H9 (cell line): ENCODE data around the gene C20orf144. TPM values are rescaled to one million over a fixed set of nuclear protein-coding genes. Genes with fewer than 3 reads are reported as not detected.

Experiments used
- DNase-seq: peaks from one replicate; pipeline ENCODE4 v3.0.0-alpha.2; 2017
- H2AFZ ChIP-seq: one replicate; pipeline ENCODE4 v1.6.1; 2013; ENCODE audit warnings: mild to moderate bottlenecking, low read length, control low read depth, moderate library complexity
- H2AK5ac ChIP-seq: 2 replicates; pipeline ENCODE4 v1.6.1; 2013; ENCODE audit warnings: low read length, control low read depth, mixed read lengths; ENCODE audit not compliant: insufficient read length
- H2BK120ac ChIP-seq: one replicate; pipeline ENCODE4 v1.6.1; 2013; ENCODE audit warnings: low read depth, mild to moderate bottlenecking, low read length, control low read depth, inconsistent platforms; ENCODE audit not compliant: poor library complexity, severe bottlenecking
- H2BK12ac ChIP-seq: 2 replicates; pipeline ENCODE4 v1.6.1; 2013; ENCODE audit warnings: low read length, control low read depth, mixed read lengths, low read depth; ENCODE audit not compliant: insufficient read length
- H2BK15ac ChIP-seq: 2 replicates; pipeline ENCODE4 v1.6.1; 2013; ENCODE audit warnings: low read depth, low read length, control low read depth
- H2BK20ac ChIP-seq: one replicate; pipeline ENCODE4 v1.6.1; 2013; ENCODE audit warnings: low read depth, mild to moderate bottlenecking, low read length, control low read depth, inconsistent platforms; ENCODE audit not compliant: poor library complexity, severe bottlenecking
- H2BK5ac ChIP-seq: 2 replicates; pipeline ENCODE4 v1.6.1; 2013; ENCODE audit warnings: low read length, control low read depth, mixed read lengths; ENCODE audit not compliant: insufficient read length
- H3K14ac ChIP-seq: 2 replicates; pipeline ENCODE4 v1.6.1; 2013; ENCODE audit warnings: low read length, control low read depth; ENCODE audit not compliant: insufficient read depth
- H3K18ac ChIP-seq: 2 replicates; pipeline ENCODE4 v1.6.1; 2013; ENCODE audit warnings: low read depth, mild to moderate bottlenecking, mixed read lengths, low read length, control low read depth; ENCODE audit not compliant: insufficient read length
- H3K23ac ChIP-seq: 2 replicates; pipeline ENCODE4 v1.6.1; 2013; ENCODE audit warnings: low read length, control low read depth, mixed read lengths, low read depth; ENCODE audit not compliant: insufficient read length
- H3K23me2 ChIP-seq: 2 replicates; pipeline ENCODE4 v1.6.1; 2013; ENCODE audit warnings: low read depth, mild to moderate bottlenecking, mixed read lengths, low read length, control low read depth; ENCODE audit not compliant: insufficient read length, poor library complexity, severe bottlenecking
- H3K27ac ChIP-seq: 2 replicates; pipeline ENCODE4 v1.5.1; 2013; ENCODE audit warnings: low read length, control low read depth, mixed read lengths, low read depth; ENCODE audit not compliant: insufficient read length
- H3K27me3 ChIP-seq: 2 replicates; pipeline ENCODE4 v1.6.1; 2013; ENCODE audit warnings: low read length, control low read depth, inconsistent platforms; ENCODE audit not compliant: insufficient read depth
- H3K4ac ChIP-seq: 2 replicates; pipeline ENCODE4 v1.6.1; 2013; ENCODE audit warnings: low read depth, mild to moderate bottlenecking, control low read depth, inconsistent platforms, low read length, moderate library complexity
- H3K4me1 ChIP-seq: 2 replicates; pipeline ENCODE4 v1.6.1; 2013; ENCODE audit warnings: low read length, control low read depth, inconsistent platforms; ENCODE audit not compliant: insufficient read depth
- H3K4me2 ChIP-seq: 2 replicates; pipeline ENCODE4 v1.6.1; 2013; ENCODE audit warnings: low read length, control low read depth, mixed read lengths; ENCODE audit not compliant: insufficient read length, insufficient read depth
- H3K56ac ChIP-seq: 2 replicates; pipeline ENCODE4 v1.6.1; 2013; ENCODE audit warnings: low read depth, mild to moderate bottlenecking, mixed read lengths, low read length, control low read depth; ENCODE audit not compliant: insufficient read length
- H3K79me1 ChIP-seq: 2 replicates; pipeline ENCODE4 v1.6.1; 2013; ENCODE audit warnings: low read depth, mild to moderate bottlenecking, moderate library complexity, low read length, control low read depth, inconsistent platforms; ENCODE audit not compliant: insufficient read depth, poor library complexity, severe bottlenecking
- H3K79me2 ChIP-seq: 2 replicates; pipeline ENCODE4 v1.6.1; 2013; ENCODE audit warnings: low read length, control low read depth, inconsistent platforms; ENCODE audit not compliant: insufficient read depth
- H3K9ac ChIP-seq: 2 replicates; pipeline ENCODE4 v1.6.1; 2013; ENCODE audit warnings: low read length, control low read depth, mixed read lengths; ENCODE audit not compliant: insufficient read length; ENCODE audit errors: extremely low read depth
- H3K9me3 ChIP-seq: one replicate; pipeline ENCODE4 v1.6.1; 2013; ENCODE audit warnings: low read depth, low read length, inconsistent platforms; ENCODE audit not compliant: control insufficient read depth
- H3T11ph ChIP-seq: one replicate; pipeline ENCODE4 v1.6.1; 2013; ENCODE audit warnings: mild to moderate bottlenecking, low read length, control low read depth, inconsistent platforms
- H4K20me1 ChIP-seq: one replicate; pipeline ENCODE4 v1.6.1; 2013; ENCODE audit not compliant: control insufficient read depth, insufficient read length, insufficient read depth
- H4K5ac ChIP-seq: 2 replicates; pipeline ENCODE4 v1.6.1; 2013; ENCODE audit warnings: low read depth, mild to moderate bottlenecking, mixed read lengths, low read length, control low read depth; ENCODE audit not compliant: insufficient read length
- H4K8ac ChIP-seq: replicated peaks from 2 replicates; pipeline ENCODE4 v1.6.1; 2013; ENCODE audit warnings: low read length, control low read depth, mixed read lengths, low read depth; ENCODE audit not compliant: insufficient read length
- H4K91ac ChIP-seq: 2 replicates; pipeline ENCODE4 v1.6.1; 2013; ENCODE audit warnings: low read depth, mild to moderate bottlenecking, moderate library complexity, mixed read lengths, low read length, control low read depth; ENCODE audit not compliant: insufficient read length
- H3K27ac Mint-ChIP-seq, 3 experiments: 2 replicates in 2 of 3; 3 replicates in 1 of 3; pipeline ENCODE4 v1.8.0; 2020 to 2021; ENCODE audit warnings: mixed read lengths in 3 of 3, mild to moderate bottlenecking in 1 of 3, moderate library complexity in 1 of 3
- H3K27me3 Mint-ChIP-seq: 2 replicates; pipeline ENCODE4 v1.8.0; 2021; ENCODE audit warnings: low read depth, mild to moderate bottlenecking, moderate library complexity, mixed read lengths
- H3K36me3 Mint-ChIP-seq, 3 experiments: 2 replicates in 2 of 3; 3 replicates in 1 of 3; pipeline ENCODE4 v1.8.0; 2020 to 2021; ENCODE audit warnings: low read depth in 3 of 3, mixed read lengths in 3 of 3; ENCODE audit not compliant: insufficient read depth in 1 of 3
- H3K4me1 Mint-ChIP-seq, 2 experiments: 2 replicates each; pipeline ENCODE4 v1.8.0; 2020; ENCODE audit warnings: mixed read lengths in 2 of 2
- H3K4me3 Mint-ChIP-seq, 2 experiments: 2 replicates in 1 of 2; 3 replicates in 1 of 2; pipeline ENCODE4 v1.8.0; 2020 to 2021; ENCODE audit warnings: mild to moderate bottlenecking in 2 of 2, mixed read lengths in 2 of 2, moderate library complexity in 1 of 2
- H3K9me3 Mint-ChIP-seq, 2 experiments: 2 replicates in 1 of 2; 3 replicates in 1 of 2; pipeline ENCODE4 v1.8.0; 2020; ENCODE audit warnings: mild to moderate bottlenecking in 2 of 2, mixed read lengths in 2 of 2, moderate library complexity in 1 of 2
- CTCF ChIP-seq: fragments of 200-600 bp; sonication (generic); conservative IDR thresholded peaks from 3 replicates; pipeline ENCODE4 v1.8.0; 2021; ENCODE audit warnings: antibody characterized with exemption, mild to moderate bottlenecking
- WGBS: extraction: QIAGEN DNeasy Blood & Tissue Kit; methylation state at CpG from one replicate; pipeline ENCODE4 v1.1.7; 2013; ENCODE audit warnings: missing lambda C conversion rate, low lambda C conversion rate, mixed read lengths; ENCODE audit not compliant: insufficient read length; ENCODE audit errors: extremely low coverage; 5-methylcytosine and 5-hydroxymethylcytosine counted together
- total RNA-seq: library from RNA; stranded (reverse); gene quantifications from 2 replicates; pipeline ENCODE4 v1.2.1, GENCODE V29; 2021

The C20orf144 gene
- total RNA-seq, 1 experiment from 2014 or later, result 0.26 TPM

GRCh38 chr20:33669224-33669623, 7.1 kb downstream of the C20orf144 start:
- Histone ChIP-seq H2BK15ac (no peak overlapping the region), H4K8ac (no peak overlapping the region), H3K18ac (no peak overlapping the region), H3K9ac (no peak overlapping the region), H4K20me1 (no peaks in the 10 kb centered on the region), H3K14ac (no peak overlapping the region), H2AK5ac (no peak overlapping the region), H3K23ac (no peak overlapping the region), H3K79me2 (no peaks in the 10 kb centered on the region), H2BK12ac (no peak overlapping the region), H3K4me2 (no peak overlapping the region), H3K4me1 (peaks cover 4% of the 10 kb centered on the region; the same call in 1 of the 2 replicates), H2BK5ac (no peak overlapping the region), H2BK20ac (no peak overlapping the region), H3K56ac (no peak overlapping the region), H3K23me2 (peaks cover 16% of the 10 kb centered on the region), H2AFZ (no peak overlapping the region), H3K27ac (no peak overlapping the region), H4K5ac (no peak overlapping the region), H3K9me3 (no peaks in the 10 kb centered on the region), H3T11ph (no peak overlapping the region), H3K27me3 (no peaks in the 10 kb centered on the region), H3K79me1 (no peaks in the 10 kb centered on the region), H3K4ac (no peak overlapping the region), H4K91ac (no peak overlapping the region), H2BK120ac (no peak overlapping the region)
- no peak for TF ChIP-seq CTCF
- Mint-ChIP-seq H3K36me3 (peaks cover 26 to 53% (median 39%) of the 10 kb centered on the region in 3 experiments), H3K4me3 (no peak overlapping the region), H3K27me3 (peaks cover 6% of the 10 kb centered on the region), H3K9me3 (no peaks in the 10 kb centered on the region; a peak in 1 of 5 replicates), H3K27ac (no peak overlapping the region), H3K4me1 (peaks cover 36 to 38% of the 10 kb centered on the region in 2 experiments)
- WGBS, result no CpG with 5 or more reads among the region's 5 CpGs
- no peak for DNase-seq
